Endothelial cell of umbilical vein (primary cell): ENCODE measurements around the gene FGFRL1. TPM values are rescaled to one million over a fixed set of nuclear protein-coding genes. Genes with fewer than 3 reads are reported as not detected.

Experiments
- BruUV-seq: library from RNA; stranded (reverse); fragments of 400-500 nt; replicated peaks from 2 replicates; lab custom pipeline; 2021; lab: Mats Ljungman, UMichigan
- CTCF ChIA-PET: fragments of 300-600, 350-600 bp; sonication (Branson Sonifier 250); formaldehyde crosslinking; loops from one replicate; lab custom pipeline; 2021; ENCODE audit warnings: antibody characterized with exemption, inconsistent platforms; lab: Charles Lee
- POLR2A ChIA-PET: fragments of 300-600, 350-600 bp; sonication (Branson Sonifier 250); formaldehyde crosslinking; loops from one replicate; lab custom pipeline; 2021; ENCODE audit warnings: antibody characterized with exemption, inconsistent platforms; lab: Charles Lee
- DNase-seq: peaks from one replicate; pipeline ENCODE4 v3.0.0-alpha.2; 2011; ENCODE audit warnings: low read depth, low spot score
- FAIRE-seq: peaks from 2 replicates; lab custom pipeline; 2011; peaks lifted over from hg19 to GRCh38; lab: Jason Lieb, UNC
- H2AFZ ChIP-seq: 2 replicates; pipeline ENCODE4 v1.6.0; 2012; ENCODE audit warnings: low read depth, low read length, control low read depth, inconsistent platforms
- H3K27ac ChIP-seq: 2 replicates; pipeline ENCODE4 v1.5.1; 2011; ENCODE audit warnings: low read depth, mild to moderate bottlenecking, control low read depth, low read length, moderate library complexity; ENCODE audit not compliant: insufficient read depth
- H3K27me3 ChIP-seq, 2 experiments: 2 replicates each; pipeline versions ENCODE4 v1.6.0 to v1.6.1; 2011; ENCODE audit warnings: low read length in 2 of 2, mixed read lengths in 1 of 2; ENCODE audit not compliant: control insufficient read depth in 2 of 2, insufficient read depth in 2 of 2
- H3K36me3 ChIP-seq, 2 experiments: 2 replicates in 1 of 2; 3 replicates in 1 of 2; pipeline ENCODE4 v1.5.1; 2011; ENCODE audit warnings: low read length in 2 of 2, mild to moderate bottlenecking in 1 of 2, moderate library complexity in 1 of 2; ENCODE audit not compliant: control insufficient read depth in 2 of 2, insufficient read depth in 2 of 2; ENCODE audit errors: extremely low read depth in 1 of 2
- H3K4me1 ChIP-seq: 3 replicates; pipeline ENCODE4 v1.5.1; 2011; ENCODE audit warnings: mild to moderate bottlenecking, low read length; ENCODE audit not compliant: control insufficient read depth, insufficient read depth; ENCODE audit errors: extremely low read depth
- H3K4me2 ChIP-seq: 2 replicates; pipeline ENCODE4 v1.6.1; 2011; ENCODE audit warnings: low read length, control low read depth, mixed read lengths; ENCODE audit not compliant: insufficient read depth
- H3K4me3 ChIP-seq, 3 experiments: fragments of 200-600 bp in 1 of 3; sonication (generic), shearing (Covaris generic) in 1 of 3; replicated peaks in 1 of 3; 2 replicates each; pipeline ENCODE4 v1.5.1; 2011 to 2016; ENCODE audit warnings: control low read depth in 3 of 3, low read length in 3 of 3, mild to moderate bottlenecking in 2 of 3, inconsistent platforms in 1 of 3, low read depth in 1 of 3, moderate library complexity in 1 of 3; ENCODE audit not compliant: insufficient read depth in 1 of 3
- H3K79me2 ChIP-seq: 2 replicates; pipeline ENCODE4 v1.6.0; 2012; ENCODE audit warnings: low read length, inconsistent platforms; ENCODE audit not compliant: control insufficient read depth, insufficient read depth
- H3K9ac ChIP-seq: replicated peaks from 2 replicates; pipeline ENCODE3; 2011; ENCODE audit warnings: low read length, control low read depth; ENCODE audit not compliant: insufficient read depth; ENCODE audit errors: extremely low read depth
- H3K9me1 ChIP-seq: replicated peaks from 3 replicates; pipeline ENCODE4 v1.6.0; 2011; ENCODE audit warnings: mild to moderate bottlenecking, low read length; ENCODE audit not compliant: control insufficient read depth, insufficient read depth; ENCODE audit errors: extremely low read depth
- H3K9me3 ChIP-seq: replicated peaks from 2 replicates; pipeline ENCODE4 v1.5.1; 2012; ENCODE audit warnings: low read length, inconsistent platforms; ENCODE audit not compliant: control insufficient read depth, insufficient read depth
- H4K20me1 ChIP-seq: replicated peaks from 2 replicates; pipeline ENCODE3; 2011; ENCODE audit warnings: mild to moderate bottlenecking, low read length; ENCODE audit not compliant: control insufficient read depth, insufficient read depth; ENCODE audit errors: extremely low read depth
- EZH2 ChIP-seq: IDR thresholded peaks from 2 replicates; pipeline ENCODE4 v1.6.1; 2012; ENCODE audit warnings: borderline replicate concordance, low read depth, mild to moderate bottlenecking, moderate library complexity, low read length, inconsistent platforms; ENCODE audit not compliant: severe bottlenecking
- MAX ChIP-seq: IDR thresholded peaks from 2 replicates; pipeline ENCODE4 v1.6.1; 2011; ENCODE audit not compliant: insufficient read depth, insufficient read length
- POLR2AphosphoS5 ChIP-seq: IDR thresholded peaks from 2 replicates; pipeline ENCODE4 v1.6.1; 2012; ENCODE audit warnings: low read depth, mild to moderate bottlenecking, control low read depth, low read length, moderate library complexity; ENCODE audit not compliant: insufficient read depth
- dilution Hi-C: fragments of 300-500 bp; cut with MboI; formaldehyde crosslinking; loops from one replicate; pipeline ENCODE4 v1.15.0; 2019; ENCODE audit warnings: low sequenced_read_pairs; ENCODE audit not compliant: extremely low pct_ligation_motif_present
- intact Hi-C: fragments of 100-400 bp; cut with micrococcal nuclease; formaldehyde crosslinking; loops from one replicate; pipeline ENCODE4 v1.10.0; 2022
- polyA plus RNA-seq, 4 experiments: library from polyadenylated mRNA; depleted of rRNA in 3 of 4; stranded (reverse) in 3 of 4; unstranded in 1 of 4; fragments of >200 nt; gene quantifications; 2 replicates each; pipeline versions ENCODE4 v1.2.1 to v1.2.3, GENCODE V29; 2011 to 2012; ENCODE audit warnings: missing spikeins in 1 of 4
- total RNA-seq: library from RNA; stranded (reverse); gene quantifications from 2 replicates; pipeline ENCODE4 v1.2.3, GENCODE V29; 2021

Gene FGFRL1
- total and polyA plus RNA-seq, 2 donors (not counting 3 experiments of a cell fraction or from before 2014, with no cell fraction given), result 33.3 to 74.6 TPM

GRCh38 chr4:962231-963208, 48.9 kb upstream of the FGFRL1 start:
- ChIA-PET POLR2A (no interaction called here), CTCF (no interaction called here)
- TF ChIP-seq POLR2AphosphoS5 (no peak), EZH2 (no peak), MAX (no peak)
- DNase-seq (no peak), FAIRE-seq (no peak)
- Histone ChIP-seq H4K20me1 (no peaks in the 10 kb centered on the region), H3K4me3 (no peak overlapping the region), H3K27me3 (no peaks in the 10 kb centered on the region), H3K4me2 (no peak overlapping the region), H3K36me3 (peaks cover 0 to 32% of the 10 kb centered on the region in 2 experiments), H3K9ac (no peak overlapping the region), H3K27ac (no peak overlapping the region), H3K9me3 (no peaks in the 10 kb centered on the region), H3K79me2 (no peaks in the 10 kb centered on the region), H3K9me1 (no peaks in the 10 kb centered on the region), H2AFZ (no peak overlapping the region), H3K4me1 (no peaks in the 10 kb centered on the region)
- intact Hi-C loops (no loop called here), dilution Hi-C loops (no loop called here)
- BruUV-seq, result no TSS peak
